ENCODE measurements around the gene STXBP1. TPM values are rescaled to one million over a fixed set of nuclear protein-coding genes. Genes with fewer than 3 reads are reported as not detected.

STXBP1 gene
- total RNA-seq, 1 donor, result 19.9 TPM

- peaks cover 3% of the 10 kb centered on the region for H3K36me3 ChIP-seq (ENCODE audit: insufficient read depth, low read length)
- peaks cover 26% of the 10 kb centered on the region for H4K20me1 ChIP-seq (ENCODE audit: insufficient read depth, low read length)
- H2AFZ ChIP-seq (ENCODE audit: low read length), result no peak overlapping the region
- H3K27me3 ChIP-seq (ENCODE audit: insufficient read depth, low read length), result no peaks in the 10 kb centered on the region
- H3K9me3 ChIP-seq (ENCODE audit: low read depth, low read length), result no peaks in the 10 kb centered on the region
- peaks cover 16% of the 10 kb centered on the region for H3K4me1 ChIP-seq (ENCODE audit: insufficient read depth, low read length)
- DNase-seq (ENCODE audit: insufficient read length, low spot score, missing footprints), result no peak
- H3K27ac ChIP-seq (ENCODE audit: low read depth, low read length), result no peak overlapping the region
- H3K4me3 ChIP-seq (ENCODE audit: insufficient read depth, low read length), result no peak overlapping the region
- no peak overlapping the region for H3K4me2 ChIP-seq (ENCODE audit: insufficient read depth, low read length)
- no peak for TF ChIP-seq CTCF (IDR thresholded peaks at IDR 0.05; ENCODE audit: extremely low read depth, low read depth, low read length)
- H3K79me2 ChIP-seq (ENCODE audit: insufficient read depth, low read length), result peaks cover 37% of the 10 kb centered on the region
Observed at GRCh38 chr9:127633216-127633862, 21.3 kb downstream of the STXBP1 start.

GRCh38 chr9:127634021-127634420 is 21.9 kb downstream of the STXBP1 start:
- H3K4me2 ChIP-seq (ENCODE audit: insufficient read depth, low read length), result no peak overlapping the region
- peaks cover 21% of the 10 kb centered on the region for H4K20me1 ChIP-seq (ENCODE audit: insufficient read depth, low read length)
- H2AFZ ChIP-seq (ENCODE audit: low read length), result no peak overlapping the region
- peaks cover 12% of the 10 kb centered on the region for H3K4me1 ChIP-seq (ENCODE audit: insufficient read depth, low read length)
- H3K27ac ChIP-seq (ENCODE audit: low read depth, low read length), result no peak overlapping the region
- H3K27me3 ChIP-seq (ENCODE audit: insufficient read depth, low read length), result no peaks in the 10 kb centered on the region
- H3K9me3 ChIP-seq (ENCODE audit: low read depth, low read length), result no peaks in the 10 kb centered on the region
- no peak overlapping the region for H3K4me3 ChIP-seq (ENCODE audit: insufficient read depth, low read length)
- no peak for DNase-seq (ENCODE audit: insufficient read length, low spot score, missing footprints)
- peaks cover 3% of the 10 kb centered on the region for H3K36me3 ChIP-seq (ENCODE audit: insufficient read depth, low read length)
- peaks cover 38% of the 10 kb centered on the region for H3K79me2 ChIP-seq (ENCODE audit: insufficient read depth, low read length)
- TF ChIP-seq CTCF (IDR thresholded peaks at IDR 0.05; ENCODE audit: extremely low read depth, low read depth, low read length), result no peak

GRCh38 chr9:127634698-127635097 is 22.6 kb downstream of the STXBP1 start:
- DNase-seq (ENCODE audit: insufficient read length, low spot score, missing footprints), result no peak
- H3K79me2 ChIP-seq (ENCODE audit: insufficient read depth, low read length), result peaks cover 35% of the 10 kb centered on the region
- H4K20me1 ChIP-seq (ENCODE audit: insufficient read depth, low read length), result peaks cover 15% of the 10 kb centered on the region
- H3K4me1 ChIP-seq (ENCODE audit: insufficient read depth, low read length), result peaks cover 6% of the 10 kb centered on the region
- H3K9me3 ChIP-seq (ENCODE audit: low read depth, low read length), result no peaks in the 10 kb centered on the region
- no peak overlapping the region for H2AFZ ChIP-seq (ENCODE audit: low read length)
- peaks cover 3% of the 10 kb centered on the region for H3K36me3 ChIP-seq (ENCODE audit: insufficient read depth, low read length)
- TF ChIP-seq CTCF (IDR thresholded peaks at IDR 0.05; ENCODE audit: extremely low read depth, low read depth, low read length), result no peak
- H3K4me2 ChIP-seq (ENCODE audit: insufficient read depth, low read length), result no peak overlapping the region
- H3K27ac ChIP-seq (ENCODE audit: low read depth, low read length), result no peak overlapping the region
- no peaks in the 10 kb centered on the region for H3K27me3 ChIP-seq (ENCODE audit: insufficient read depth, low read length)
- H3K4me3 ChIP-seq (ENCODE audit: insufficient read depth, low read length), result no peak overlapping the region

GRCh38 chr9:127635201-127635735 is 23.2 kb downstream of the STXBP1 start:
- H3K4me1 ChIP-seq (ENCODE audit: insufficient read depth, low read length), result peaks cover 3% of the 10 kb centered on the region
- H3K9me3 ChIP-seq (ENCODE audit: low read depth, low read length), result no peaks in the 10 kb centered on the region
- H3K4me3 ChIP-seq (ENCODE audit: insufficient read depth, low read length), result no peak overlapping the region
- H3K27ac ChIP-seq (ENCODE audit: low read depth, low read length), result no peak overlapping the region
- peaks cover 3% of the 10 kb centered on the region for H3K36me3 ChIP-seq (ENCODE audit: insufficient read depth, low read length)
- TF ChIP-seq CTCF (IDR thresholded peaks at IDR 0.05; ENCODE audit: extremely low read depth, low read depth, low read length), result no peak
- no peak overlapping the region for H3K4me2 ChIP-seq (ENCODE audit: insufficient read depth, low read length)
- H3K79me2 ChIP-seq (ENCODE audit: insufficient read depth, low read length), result peaks cover 33% of the 10 kb centered on the region
- H2AFZ ChIP-seq (ENCODE audit: low read length), result no peak overlapping the region
- H3K27me3 ChIP-seq (ENCODE audit: insufficient read depth, low read length), result no peaks in the 10 kb centered on the region
- peaks cover 13% of the 10 kb centered on the region for H4K20me1 ChIP-seq (ENCODE audit: insufficient read depth, low read length)
- DNase-seq (ENCODE audit: insufficient read length, low spot score, missing footprints), result no peak
